GM18505 (cell line): ENCODE results near the gene OR9A4.
A peak's percentile ranks its signal among the peaks of the same experiment; 100 is the strongest.

ENCODE experiments used
- ATAC-seq: cut with Tn5 transposase; IDR thresholded peaks from one replicate; pipeline ENCODE4 v1.9.1; 2021; ENCODE audit not compliant: unreplicated experiment
- POLR2A ChIP-seq: IDR thresholded peaks from 4 replicates; pipeline ENCODE4 v1.6.1; 2011; ENCODE audit warnings: borderline replicate concordance; ENCODE audit not compliant: insufficient read depth, insufficient read length; ENCODE audit errors: extremely low read depth

The OR9A4 gene

DNA sequence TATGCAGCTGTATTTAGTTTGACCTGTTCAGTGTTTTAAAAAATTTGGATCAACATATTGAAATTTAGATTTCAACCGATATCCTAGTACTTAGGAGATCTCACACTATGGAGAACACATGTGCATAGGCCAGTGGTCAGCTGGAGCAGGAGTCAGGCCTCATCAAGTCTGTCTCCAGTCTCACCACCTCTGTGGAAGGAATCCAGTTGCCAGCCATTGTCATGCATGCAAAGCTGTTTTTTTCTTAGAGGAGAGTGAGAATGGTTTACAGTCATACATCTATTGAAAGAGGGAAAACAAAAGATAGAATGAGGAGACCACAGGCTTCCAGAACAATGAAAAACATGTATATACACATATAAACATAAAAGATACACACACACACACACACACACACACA is 38.1 kb downstream of the OR9A4 start:
- no peak for ATAC-seq
- no peak for TF ChIP-seq POLR2A

DNA sequence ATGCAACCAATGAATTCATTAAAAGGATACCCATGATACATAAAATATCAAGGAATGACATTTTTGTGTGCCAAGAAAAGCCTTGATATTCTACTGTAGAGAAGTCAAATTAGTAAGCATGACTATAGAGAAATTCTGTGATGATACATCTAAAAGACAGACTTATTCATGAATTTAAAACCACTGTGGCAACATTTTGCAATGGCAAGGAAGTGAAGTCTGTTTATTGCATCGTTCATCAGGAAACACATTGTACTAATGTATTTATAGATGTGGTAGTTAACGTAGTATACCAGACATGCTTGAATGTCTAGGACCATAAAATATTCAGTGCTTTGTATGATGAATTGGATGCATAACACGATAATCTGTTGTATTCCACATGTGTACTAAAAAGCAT is 39.9 kb downstream of the OR9A4 start:
- no peak for ATAC-seq

DNA sequence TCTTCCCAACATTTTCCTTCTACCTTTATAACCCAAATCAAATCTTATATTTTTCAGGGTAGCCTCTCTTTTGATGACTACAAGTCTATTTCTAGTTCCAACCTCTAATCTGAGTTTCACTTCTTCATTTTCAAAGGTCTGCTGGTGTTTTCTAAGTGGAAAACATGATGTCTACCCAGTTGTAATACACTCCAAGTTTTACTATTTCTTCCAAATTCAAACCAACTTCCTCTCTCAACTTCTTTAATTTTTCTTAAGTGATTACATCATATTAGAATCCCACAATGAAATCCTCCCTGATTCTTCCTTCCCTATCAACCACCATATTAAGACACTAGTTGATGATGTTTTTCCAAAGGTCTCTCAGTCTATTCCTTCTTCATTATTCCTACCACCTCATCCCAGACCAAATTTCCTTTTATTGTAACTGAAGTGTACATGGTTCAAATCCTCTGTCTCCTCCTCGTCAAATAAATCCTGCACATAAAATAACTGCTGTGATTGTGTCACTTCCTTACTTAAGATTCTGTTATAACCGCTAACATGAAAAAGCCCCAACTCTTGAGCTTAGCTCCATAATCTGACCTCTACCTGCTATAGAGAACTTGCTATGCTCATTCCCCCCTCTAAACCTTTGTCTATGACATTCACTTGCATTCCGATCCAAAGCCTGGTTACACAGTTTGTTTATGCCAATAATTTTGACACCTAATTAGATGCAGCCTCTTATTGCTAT is 44.7 kb downstream of the OR9A4 start:
- no peak for TF ChIP-seq POLR2A
- peak; percentile 97 for ATAC-seq

More for the DNA sequence above, 39.9 kb downstream of the OR9A4 start:
- TF ChIP-seq POLR2A = no peak
